ENCODE results near the gene ZNF407.
"Not testable (repeated sequence)": the region's sequence is repeated elsewhere in the genome, so short reads cannot be mapped to it uniquely, and the experiment has no call there.

Gene ZNF407

DNA sequence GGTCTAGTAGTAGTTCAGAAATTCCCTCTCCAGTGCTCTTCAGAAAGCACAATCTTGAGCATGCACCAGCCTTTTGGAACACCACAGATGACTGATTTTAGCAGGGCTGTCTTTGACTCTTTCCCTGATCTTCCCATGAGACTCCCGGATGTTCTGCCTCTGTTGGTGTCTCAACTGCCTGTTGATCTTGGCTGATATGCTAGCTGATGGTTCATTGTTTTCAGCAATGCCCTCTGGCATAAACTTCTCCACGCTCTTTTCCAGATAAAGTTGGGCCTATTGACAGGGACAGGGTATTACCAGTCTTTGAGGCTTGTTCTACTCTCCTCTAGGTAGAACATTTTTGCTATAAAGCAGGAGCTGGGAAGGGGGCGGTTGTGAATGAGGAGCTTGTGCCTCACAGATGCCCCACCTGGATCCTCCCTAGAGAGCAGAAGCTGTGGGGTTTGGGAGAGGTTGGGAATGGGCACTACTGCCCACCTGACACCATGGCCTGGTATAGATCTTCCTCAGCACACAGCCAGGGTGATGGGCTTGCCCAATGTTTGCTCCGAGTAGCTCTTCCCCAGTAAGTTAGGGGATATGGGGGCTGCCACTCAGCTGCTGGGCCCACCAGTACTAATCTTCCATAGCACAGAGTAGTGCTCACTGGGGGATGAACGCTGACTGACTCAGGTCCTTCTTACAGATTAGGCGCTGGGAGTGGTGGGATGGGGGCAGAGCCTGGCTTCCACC is 500.0 kb downstream of the ZNF407 start:
- TF ChIP-seq, protein P1, sequence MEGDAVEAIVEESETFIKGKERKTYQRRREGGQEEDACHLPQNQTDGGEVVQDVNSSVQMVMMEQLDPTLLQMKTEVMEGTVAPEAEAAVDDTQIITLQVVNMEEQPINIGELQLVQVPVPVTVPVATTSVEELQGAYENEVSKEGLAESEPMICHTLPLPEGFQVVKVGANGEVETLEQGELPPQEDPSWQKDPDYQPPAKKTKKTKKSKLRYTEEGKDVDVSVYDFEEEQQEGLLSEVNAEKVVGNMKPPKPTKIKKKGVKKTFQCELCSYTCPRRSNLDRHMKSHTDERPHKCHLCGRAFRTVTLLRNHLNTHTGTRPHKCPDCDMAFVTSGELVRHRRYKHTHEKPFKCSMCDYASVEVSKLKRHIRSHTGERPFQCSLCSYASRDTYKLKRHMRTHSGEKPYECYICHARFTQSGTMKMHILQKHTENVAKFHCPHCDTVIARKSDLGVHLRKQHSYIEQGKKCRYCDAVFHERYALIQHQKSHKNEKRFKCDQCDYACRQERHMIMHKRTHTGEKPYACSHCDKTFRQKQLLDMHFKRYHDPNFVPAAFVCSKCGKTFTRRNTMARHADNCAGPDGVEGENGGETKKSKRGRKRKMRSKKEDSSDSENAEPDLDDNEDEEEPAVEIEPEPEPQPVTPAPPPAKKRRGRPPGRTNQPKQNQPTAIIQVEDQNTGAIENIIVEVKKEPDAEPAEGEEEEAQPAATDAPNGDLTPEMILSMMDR (conservative IDR thresholded peaks at IDR 0.05; ENCODE audit: low read depth) = no peak
- POLR2A ChIA-PET (ENCODE audit: low non-redundant PET) = no interaction called here
- CTCF ChIA-PET = interaction anchor here (0.6 kb wide), 1 partner anchor 129 kb away, joined by 3 read pairs; no protein-coding TSS in a partner anchor
- H3K27ac ChIP-seq = no peak overlapping the region
- DNase-seq (ENCODE audit: low spot score) = no peak

DNA sequence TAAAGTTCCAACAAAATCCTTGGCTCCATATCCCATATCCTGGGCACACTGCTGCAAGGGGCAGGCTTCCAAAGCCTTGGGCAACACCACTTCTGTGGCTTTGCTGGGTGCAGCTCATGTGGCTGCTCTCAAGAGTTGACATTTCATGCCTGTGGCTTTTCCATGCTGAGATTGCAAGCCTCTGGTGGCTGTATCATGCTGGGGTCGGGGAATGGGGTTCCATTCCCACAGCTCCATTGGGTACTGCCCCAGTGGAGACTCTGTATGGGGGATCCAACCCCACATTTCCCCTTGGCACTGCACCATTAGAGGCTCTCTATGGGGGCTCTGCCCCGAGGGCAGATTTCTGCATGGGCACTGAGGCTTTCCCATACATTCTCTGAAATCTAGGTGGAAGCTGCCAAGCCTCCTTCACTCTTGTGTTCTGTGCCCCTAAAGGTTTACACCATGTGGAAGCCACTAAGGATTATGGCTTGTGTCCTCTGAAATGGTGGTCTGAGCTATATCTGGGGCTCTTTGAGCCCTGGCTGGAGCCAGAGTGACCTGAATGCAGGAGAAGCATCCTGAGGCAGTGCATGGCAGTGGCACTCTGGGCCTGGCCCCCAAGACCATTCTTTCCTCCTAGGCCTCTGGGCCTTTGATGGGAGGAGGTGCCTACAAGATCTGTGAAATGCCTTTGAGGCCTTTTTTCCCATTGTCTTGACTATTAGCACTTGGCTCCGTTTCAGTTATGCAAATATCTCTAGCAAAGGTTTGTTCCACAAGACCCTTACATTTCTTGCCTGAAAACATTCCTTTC is 503.4 kb downstream of the ZNF407 start:
- CTCF ChIA-PET = no interaction called here
- POLR2A ChIA-PET (ENCODE audit: low non-redundant PET) = no interaction called here

DNA sequence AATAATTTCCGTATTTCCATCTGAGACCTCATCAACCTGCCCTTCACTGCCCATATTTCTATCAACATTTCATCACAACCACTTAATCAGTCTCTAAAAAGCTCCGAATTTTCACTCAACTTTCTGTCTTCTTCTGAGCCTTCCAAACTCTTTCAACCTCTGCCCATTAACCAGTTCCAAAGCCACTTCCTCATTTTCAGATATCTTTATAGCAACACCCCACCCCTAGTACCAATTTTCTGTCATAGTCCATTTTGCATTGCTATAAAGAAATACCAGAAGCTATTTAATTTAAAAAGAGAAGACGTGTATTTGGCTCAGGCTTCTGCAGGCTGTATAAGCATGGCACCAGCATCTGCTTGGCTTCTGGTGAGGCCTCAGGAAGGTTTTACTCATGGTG is 504.2 kb downstream of the ZNF407 start:
- CTCF ChIA-PET = no interaction called here
- TF ChIP-seq, protein P1 (conservative IDR thresholded peaks at IDR 0.05; ENCODE audit: low read depth) = no peak

More for the DNA sequence above, 503.4 kb downstream of the ZNF407 start:
- TF ChIP-seq, protein P1 (conservative IDR thresholded peaks at IDR 0.05; ENCODE audit: low read depth) = no peak
- H3K27ac ChIP-seq = no peak overlapping the region
- DNase-seq (ENCODE audit: low spot score) = no peak

DNA sequence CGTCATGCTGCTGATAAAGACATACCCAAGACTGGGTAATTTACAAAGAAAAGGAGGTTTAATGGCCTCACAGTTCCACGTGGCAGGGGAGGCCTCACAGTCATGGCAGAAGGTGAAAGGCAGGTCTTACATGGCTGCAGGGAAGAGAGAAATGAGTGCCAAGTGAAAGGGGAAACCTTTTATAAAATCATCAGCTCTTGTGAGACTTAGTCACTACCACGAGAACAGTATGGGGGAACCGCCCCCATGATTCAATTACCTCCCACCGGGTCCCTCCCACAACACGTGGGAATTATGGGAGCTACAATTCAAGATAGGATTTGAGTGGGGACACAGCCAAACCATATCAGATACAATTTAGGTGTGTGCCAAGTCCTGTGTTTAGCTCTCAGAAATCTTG is 506.4 kb downstream of the ZNF407 start:
- H3K27ac ChIP-seq; DNase-seq (ENCODE audit: low spot score); POLR2A ChIA-PET (ENCODE audit: low non-redundant PET): not testable (repeated sequence)
- CTCF ChIA-PET = interaction anchor here (0.6 kb wide), 1 partner anchor 9 kb away, joined by 4 read pairs; no protein-coding TSS in a partner anchor

More for the DNA sequence above, 504.2 kb downstream of the ZNF407 start:
- POLR2A ChIA-PET (ENCODE audit: low non-redundant PET) = no interaction called here
- DNase-seq (ENCODE audit: low spot score) = no peak
- no peak overlapping the region for H3K27ac ChIP-seq

DNA sequence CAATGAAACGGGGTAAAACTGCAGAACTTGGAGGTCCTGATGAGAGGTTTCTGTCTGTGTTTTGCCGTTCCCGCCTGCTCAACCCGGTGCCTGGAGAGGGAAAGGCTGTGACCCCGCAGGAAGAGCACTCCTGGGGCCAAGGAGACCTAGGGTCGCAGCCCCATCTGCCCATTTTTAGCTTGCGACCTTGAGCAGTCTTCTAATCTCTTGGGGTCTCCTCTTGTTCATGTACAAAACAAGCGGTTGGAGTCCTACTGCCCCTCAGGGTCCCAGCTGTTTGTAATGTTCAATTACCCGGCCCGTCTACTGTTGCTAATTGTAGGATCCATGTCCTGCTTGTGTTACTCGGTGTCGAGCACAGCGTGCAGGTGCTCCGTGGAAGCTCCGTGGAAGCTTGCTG is 506.8 kb downstream of the ZNF407 start:
- H3K27ac ChIP-seq = no peak overlapping the region
- TF ChIP-seq, protein P1 (conservative IDR thresholded peaks at IDR 0.05; ENCODE audit: low read depth) = no peak
- no peak for DNase-seq (ENCODE audit: low spot score)
- POLR2A ChIA-PET (ENCODE audit: low non-redundant PET) = no interaction called here
- CTCF ChIA-PET = no interaction called here

DNA sequence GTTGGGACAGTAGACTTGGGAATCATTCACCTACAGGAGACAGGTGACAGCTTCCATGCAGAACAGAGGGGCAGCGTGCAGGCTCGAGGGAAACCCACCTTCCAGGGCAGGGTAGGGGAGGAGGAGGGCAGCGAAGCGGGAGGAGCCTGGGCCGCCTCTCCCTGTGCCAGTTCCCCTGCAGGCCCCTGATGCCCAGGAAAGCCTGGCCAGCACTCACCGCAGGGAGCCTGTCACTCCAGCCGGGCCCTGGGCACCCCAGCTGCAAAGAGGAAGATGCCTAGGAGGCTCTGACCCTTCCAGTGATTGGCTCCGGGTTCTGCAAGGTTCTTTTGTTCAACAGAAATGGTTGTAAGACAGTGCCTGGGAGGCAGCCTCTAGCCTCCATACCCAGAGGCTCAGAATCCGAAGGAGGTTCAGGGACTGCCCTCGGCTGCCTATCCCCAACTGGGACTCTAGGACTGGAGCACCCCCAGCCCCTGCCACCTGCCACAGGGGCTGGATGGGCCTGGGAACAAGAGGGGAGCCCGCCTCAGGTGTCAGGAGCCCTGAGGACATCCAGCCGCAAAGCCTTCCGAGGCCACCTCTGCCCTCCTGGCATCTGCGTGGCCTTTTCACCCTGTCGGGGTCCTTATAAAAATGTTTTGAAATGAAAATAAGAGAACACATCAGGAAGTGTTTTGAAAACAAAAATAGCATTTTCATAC is 508.0 kb downstream of the ZNF407 start:
- no peak overlapping the region for H3K27ac ChIP-seq
- TF ChIP-seq, protein P1 (conservative IDR thresholded peaks at IDR 0.05; ENCODE audit: low read depth) = no peak
- CTCF ChIA-PET = interaction anchor here (0.6 kb wide), 1 partner anchor 240 kb away, joined by 3 read pairs; no protein-coding TSS in a partner anchor
- POLR2A ChIA-PET (ENCODE audit: low non-redundant PET) = no interaction called here
- DNase-seq (ENCODE audit: low spot score) = no peak
